ENCODE data around the gene SLC51A.

Gene SLC51A

DNA sequence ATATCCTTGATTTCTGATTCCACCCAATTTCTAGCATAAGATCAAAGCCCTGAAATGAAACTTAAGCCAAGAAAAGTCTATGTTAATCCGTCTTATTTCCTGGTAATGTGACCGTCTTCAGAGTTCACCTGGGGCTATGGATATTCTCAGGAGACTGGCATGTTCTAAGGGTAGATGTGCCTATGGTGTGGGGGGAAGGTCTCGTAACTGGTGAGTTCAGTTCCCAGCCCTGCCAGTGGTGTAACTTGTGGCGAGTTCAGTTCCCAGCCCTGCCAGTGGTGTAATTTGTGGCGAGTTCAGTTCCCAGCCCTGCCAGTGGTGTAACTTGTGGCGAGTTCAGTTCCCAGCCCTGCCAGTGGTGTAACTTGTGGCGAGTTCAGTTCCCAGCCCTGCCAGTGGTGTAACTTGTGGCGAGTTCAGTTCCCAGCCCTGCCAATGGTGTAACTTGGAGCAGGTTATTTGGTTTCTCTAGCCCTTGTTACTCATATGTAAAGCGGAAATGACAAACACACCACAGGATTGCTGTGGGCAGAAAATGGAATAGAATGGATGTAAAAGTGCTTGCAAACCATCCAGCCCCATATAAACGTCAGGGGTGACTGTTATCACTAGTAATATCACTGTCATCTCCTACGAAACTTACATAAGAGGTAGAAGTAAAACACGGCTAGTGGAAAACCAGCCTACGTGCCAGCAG is 30.4 kb downstream of the SLC51A start:
- no peak for DNase-seq

DNA sequence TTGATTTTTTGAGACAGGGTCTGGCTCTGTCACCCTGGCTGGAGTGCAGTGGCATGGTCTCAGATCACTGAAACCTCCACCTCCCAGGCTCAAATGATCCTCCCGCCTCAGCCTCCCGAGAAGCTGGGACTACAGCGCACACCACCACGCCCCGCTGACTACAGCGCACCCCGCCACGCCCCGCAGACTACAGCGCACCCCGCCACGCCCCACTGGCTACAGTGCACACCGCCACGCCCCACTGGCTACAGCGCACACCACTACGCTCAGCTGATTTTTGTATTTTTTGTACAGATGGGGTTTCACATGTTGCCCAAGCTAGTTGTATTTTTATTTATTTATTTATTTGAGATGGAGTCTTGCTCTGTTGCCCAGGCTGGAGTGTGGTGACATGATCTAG is 35.6 kb downstream of the SLC51A start:
- no peak for DNase-seq

DNA sequence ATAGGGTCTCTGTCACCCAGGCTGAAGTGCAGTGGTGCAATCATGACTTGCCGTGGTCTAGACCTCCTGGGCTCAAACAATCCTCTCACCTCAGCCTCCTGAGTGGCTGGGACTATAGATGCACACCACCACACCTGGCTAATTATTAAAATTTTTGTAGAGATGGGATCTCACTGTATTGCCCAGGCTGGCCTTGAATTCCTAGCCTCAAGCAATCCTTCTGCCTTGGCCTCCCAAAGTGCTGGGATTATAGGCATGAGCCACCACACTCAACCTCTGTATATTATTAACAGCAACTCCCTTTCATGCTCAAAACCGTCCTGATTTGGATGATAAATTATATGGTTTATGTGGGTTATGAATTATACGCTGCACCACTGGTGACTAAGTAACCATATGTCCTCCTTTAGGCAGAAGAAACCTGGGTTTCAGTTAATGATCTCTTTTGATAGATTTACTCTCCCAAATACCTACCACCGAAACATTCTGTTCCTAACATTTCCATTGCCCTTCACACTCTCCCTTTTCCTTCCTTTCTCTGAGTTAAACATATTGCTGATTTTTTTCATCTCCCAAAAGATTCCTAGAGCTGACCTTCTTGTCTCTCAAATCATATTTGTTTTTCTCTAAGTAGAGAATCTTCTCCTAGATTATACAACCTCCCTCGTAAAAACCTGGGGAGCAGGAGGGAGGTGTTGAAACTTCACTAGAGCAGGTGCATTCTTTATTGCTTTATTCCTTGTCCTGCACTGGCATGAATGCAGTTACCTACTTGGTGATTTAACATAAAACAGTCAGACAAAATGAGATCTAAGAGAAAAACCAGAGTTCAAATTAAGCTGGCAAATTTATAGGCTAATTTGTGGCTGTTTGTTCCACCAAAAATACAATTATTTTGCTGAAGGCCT is 38.3 kb downstream of the SLC51A start:
- DNase-seq, result no peak

- no peak for DNase-seq
Observed at GRCh38 chr3:196255776-196256175, 39.4 kb downstream of the SLC51A start.

DNA sequence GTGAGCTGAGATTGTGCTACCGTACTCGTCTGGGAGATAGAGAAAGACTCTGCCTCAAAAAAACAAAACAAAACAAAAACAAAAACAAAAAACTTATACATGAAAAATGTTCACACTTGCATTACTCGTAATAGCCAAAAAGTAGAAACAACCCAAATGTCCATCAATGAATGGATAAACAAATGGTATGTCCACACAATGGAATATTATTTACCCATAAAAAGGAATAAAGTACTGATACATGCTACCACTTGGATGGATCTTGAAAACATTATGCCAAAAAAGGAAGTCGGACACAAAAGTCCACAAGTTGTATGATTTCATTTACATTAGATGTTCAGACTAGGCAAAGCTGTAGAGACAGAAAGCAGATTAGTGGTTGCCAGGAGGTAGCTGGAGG is 44.5 kb downstream of the SLC51A start:
- no peak for DNase-seq

DNA sequence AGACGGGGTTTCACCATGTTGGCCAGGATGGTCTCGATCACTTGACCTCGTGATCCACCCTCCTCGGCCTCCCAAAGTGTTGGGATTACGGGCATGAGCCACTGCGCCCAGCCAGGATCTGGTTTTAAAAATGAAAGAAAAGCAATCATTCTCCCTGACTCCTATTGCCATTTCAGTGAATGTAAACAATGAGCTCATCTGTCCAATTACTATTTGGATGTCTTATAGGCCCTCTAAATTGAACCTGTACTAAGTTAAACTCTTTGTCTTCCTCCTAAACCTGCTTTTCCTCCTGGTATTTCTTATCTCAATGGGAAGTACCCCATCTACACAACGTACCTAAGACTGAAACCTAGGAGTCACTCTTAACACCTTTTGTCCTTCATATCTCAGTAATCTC is 47.5 kb downstream of the SLC51A start:
- DNase-seq, result no peak

DNA sequence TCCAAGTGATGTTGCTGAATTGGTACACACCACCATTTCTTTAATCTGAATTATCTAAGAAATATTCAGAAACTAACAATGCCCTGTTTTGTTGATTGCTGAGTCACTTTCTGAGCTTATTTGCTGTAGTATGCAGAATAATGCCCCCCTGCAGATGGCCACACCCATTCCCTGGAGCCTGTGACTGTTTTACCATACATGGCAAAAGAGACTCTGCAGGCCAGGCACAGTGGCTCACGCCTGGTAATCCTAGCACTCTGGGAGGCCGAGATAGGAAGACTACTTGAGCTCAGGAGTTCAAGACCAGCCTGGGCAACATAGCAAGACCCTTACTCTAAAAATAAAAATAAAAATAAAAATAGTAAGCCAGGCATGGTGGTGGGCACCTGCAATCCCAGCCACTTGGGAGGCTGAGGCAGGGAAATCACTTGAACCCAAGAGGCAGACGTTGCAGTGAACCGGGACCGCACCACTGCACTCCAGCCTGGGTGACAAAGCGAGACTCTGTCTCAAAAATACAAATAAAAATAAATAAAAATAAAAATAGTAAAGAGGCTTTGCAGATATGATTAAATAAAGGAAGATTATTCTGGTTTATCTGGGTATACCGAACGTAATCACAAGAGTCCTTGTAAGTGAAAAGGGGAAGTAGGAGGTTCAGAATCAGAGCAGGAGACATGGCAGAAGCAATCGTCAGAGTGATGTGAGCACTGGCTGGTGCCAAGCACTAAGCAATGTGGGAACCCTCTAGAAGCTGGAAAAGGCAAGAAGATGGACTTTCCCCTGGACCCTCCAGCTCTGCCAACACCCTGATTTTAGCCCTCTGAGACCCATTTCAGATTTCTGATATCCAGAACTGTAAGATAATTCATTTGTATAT is 52.2 kb downstream of the SLC51A start:
- peak; percentile 33 for DNase-seq

- DNase-seq, result no peak
Observed at GRCh38 chr3:196270499-196270898, 54.2 kb downstream of the SLC51A start.

DNA sequence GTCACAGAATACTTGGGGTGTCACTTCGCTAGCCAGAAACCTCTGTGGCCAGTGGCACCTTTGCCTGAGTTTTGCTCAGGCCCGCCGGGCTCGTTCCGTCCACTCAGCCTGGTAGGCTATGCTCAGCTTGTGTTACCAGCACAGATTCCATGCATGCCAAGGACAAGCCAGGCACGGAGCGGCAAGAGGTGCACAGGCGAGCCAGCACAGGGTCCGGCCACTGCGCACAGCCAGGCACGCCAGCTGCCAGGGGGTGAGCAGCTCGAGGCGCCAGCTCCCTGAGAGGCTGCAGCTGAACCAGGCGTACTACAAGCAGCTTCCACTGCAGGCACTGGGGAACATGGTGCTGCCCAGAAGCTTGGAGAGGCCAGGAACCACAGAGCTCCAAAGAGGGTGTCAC is 56.5 kb downstream of the SLC51A start:
- no peak for DNase-seq

- no peak for DNase-seq
Observed at GRCh38 chr3:196273655-196274054, 57.3 kb downstream of the SLC51A start.

GRCh38 chr3:196274585-196274984 is 58.3 kb downstream of the SLC51A start:
- no peak for DNase-seq

DNA sequence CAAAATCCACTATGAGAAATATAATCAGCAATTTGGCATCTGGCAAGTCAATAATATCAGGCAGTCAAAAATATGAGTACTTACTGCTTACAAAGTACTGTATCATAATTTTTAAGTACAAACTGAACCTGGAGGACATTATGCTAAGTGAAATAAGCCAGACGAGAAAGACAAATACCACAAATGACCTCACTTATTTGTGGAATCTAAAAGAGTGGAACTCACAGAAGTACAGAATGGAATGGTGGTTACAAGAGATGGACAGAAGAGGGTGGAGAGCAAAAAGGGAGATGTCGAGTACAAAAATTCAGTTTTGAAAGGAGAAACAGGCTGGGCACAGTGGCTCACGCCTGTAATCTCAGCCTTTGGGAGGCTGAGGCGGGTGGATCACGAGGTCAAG is 58.8 kb downstream of the SLC51A start:
- no peak for DNase-seq

- no peak for DNase-seq
Observed at GRCh38 chr3:196280689-196281440, 64.5 kb downstream of the SLC51A start.

GRCh38 chr3:196281962-196282361 is 65.6 kb downstream of the SLC51A start:
- DNase-seq, result no peak

Data from T1000 (cell line).